ENCODE results near the gene PHACTR1.
"Not testable (repeated sequence)": the region's sequence is repeated elsewhere in the genome, so short reads cannot be mapped to it uniquely, and the experiment has no call there.

The PHACTR1 gene

GRCh38 chr6:12749531-12750379 is 33.2 kb downstream of the PHACTR1 start:
- DNase-seq, result no peak

- no peak for DNase-seq
Measured at GRCh38 chr6:12750416-12750815, 33.8 kb downstream of the PHACTR1 start.

GRCh38 chr6:12751694-12752325 is 35.2 kb downstream of the PHACTR1 start:
- no peak for DNase-seq

GRCh38 chr6:12753036-12753435 is 36.5 kb downstream of the PHACTR1 start:
- DNase-seq, result no peak

- DNase-seq, result no peak
Measured at GRCh38 chr6:12760226-12760625, 43.7 kb downstream of the PHACTR1 start.

GRCh38 chr6:12760911-12761310 is 44.3 kb downstream of the PHACTR1 start:
- DNase-seq, result no peak

- no peak for DNase-seq
Measured at GRCh38 chr6:12761376-12762115, 45.0 kb downstream of the PHACTR1 start.

- DNase-seq, result not testable (repeated sequence)
Measured at GRCh38 chr6:12762731-12763434, 46.3 kb downstream of the PHACTR1 start.

GRCh38 chr6:12766365-12766764 is 49.8 kb downstream of the PHACTR1 start:
- DNase-seq, result no peak

- no peak for DNase-seq
Measured at GRCh38 chr6:12767016-12767415, 50.4 kb downstream of the PHACTR1 start.

GRCh38 chr6:12769556-12770256 is 53.1 kb downstream of the PHACTR1 start:
- no peak for DNase-seq

- no peak for DNase-seq
Measured at GRCh38 chr6:12772416-12772815, 55.8 kb downstream of the PHACTR1 start.

GRCh38 chr6:12776291-12776690 is 59.7 kb downstream of the PHACTR1 start:
- no peak for DNase-seq

- no peak for DNase-seq
Measured at GRCh38 chr6:12779772-12780171, 63.2 kb downstream of the PHACTR1 start.

- DNase-seq, result no peak
Measured at GRCh38 chr6:12782136-12782535, 65.6 kb downstream of the PHACTR1 start.

GRCh38 chr6:12785301-12785700 is 68.7 kb downstream of the PHACTR1 start:
- DNase-seq, result no peak

GRCh38 chr6:12785921-12786320 is 69.4 kb downstream of the PHACTR1 start:
- DNase-seq, result no peak

- DNase-seq, result no peak
Measured at GRCh38 chr6:12791371-12791770, 74.8 kb downstream of the PHACTR1 start.

GRCh38 chr6:12798326-12798725 is 81.8 kb downstream of the PHACTR1 start:
- no peak for DNase-seq

- no peak for DNase-seq
Measured at GRCh38 chr6:12800120-12800519, 83.6 kb downstream of the PHACTR1 start.

- no peak for DNase-seq
Measured at GRCh38 chr6:12801141-12801540, 84.6 kb downstream of the PHACTR1 start.

- DNase-seq, result no peak
Measured at GRCh38 chr6:12802440-12802839, 85.9 kb downstream of the PHACTR1 start.
